LNCAP (cell line): ENCODE data around the gene GPC5.

ENCODE experiments used
- TF ChIP-seq, protein P1 (sequence below): fragments of 450-650 bp; IDR thresholded peaks from 2 replicates; pipeline ENCODE4 v1.5.1; 2017; ENCODE audit warnings: mild to moderate bottlenecking

GPC5 gene

DNA sequence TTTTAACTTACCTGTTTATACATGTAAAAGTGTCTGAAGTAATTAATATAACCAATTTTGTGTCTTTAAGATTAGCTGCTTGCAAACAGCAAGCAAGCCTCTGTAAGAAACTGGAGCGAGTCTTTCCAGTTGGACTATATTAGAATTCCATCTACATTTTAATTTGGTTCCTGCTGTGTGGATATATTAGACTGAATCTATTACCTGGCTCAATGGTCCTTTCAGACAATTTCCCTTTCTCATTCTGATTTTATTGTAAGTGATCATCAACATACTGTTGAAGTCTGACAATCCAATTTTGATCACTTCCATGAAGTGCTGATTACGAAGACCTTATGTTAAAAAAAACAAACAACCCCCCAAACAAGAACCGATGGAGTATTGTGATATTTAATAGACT, 72.3 kb downstream of the GPC5 start:
- TF ChIP-seq, protein P1, sequence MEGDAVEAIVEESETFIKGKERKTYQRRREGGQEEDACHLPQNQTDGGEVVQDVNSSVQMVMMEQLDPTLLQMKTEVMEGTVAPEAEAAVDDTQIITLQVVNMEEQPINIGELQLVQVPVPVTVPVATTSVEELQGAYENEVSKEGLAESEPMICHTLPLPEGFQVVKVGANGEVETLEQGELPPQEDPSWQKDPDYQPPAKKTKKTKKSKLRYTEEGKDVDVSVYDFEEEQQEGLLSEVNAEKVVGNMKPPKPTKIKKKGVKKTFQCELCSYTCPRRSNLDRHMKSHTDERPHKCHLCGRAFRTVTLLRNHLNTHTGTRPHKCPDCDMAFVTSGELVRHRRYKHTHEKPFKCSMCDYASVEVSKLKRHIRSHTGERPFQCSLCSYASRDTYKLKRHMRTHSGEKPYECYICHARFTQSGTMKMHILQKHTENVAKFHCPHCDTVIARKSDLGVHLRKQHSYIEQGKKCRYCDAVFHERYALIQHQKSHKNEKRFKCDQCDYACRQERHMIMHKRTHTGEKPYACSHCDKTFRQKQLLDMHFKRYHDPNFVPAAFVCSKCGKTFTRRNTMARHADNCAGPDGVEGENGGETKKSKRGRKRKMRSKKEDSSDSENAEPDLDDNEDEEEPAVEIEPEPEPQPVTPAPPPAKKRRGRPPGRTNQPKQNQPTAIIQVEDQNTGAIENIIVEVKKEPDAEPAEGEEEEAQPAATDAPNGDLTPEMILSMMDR: no peak

GRCh38 chr13:91482427-91482826, 84.0 kb downstream of the GPC5 start:
- TF ChIP-seq, protein P1: no peak

GRCh38 chr13:91491980-91492379, 93.6 kb downstream of the GPC5 start:
- TF ChIP-seq, protein P1: no peak

DNA sequence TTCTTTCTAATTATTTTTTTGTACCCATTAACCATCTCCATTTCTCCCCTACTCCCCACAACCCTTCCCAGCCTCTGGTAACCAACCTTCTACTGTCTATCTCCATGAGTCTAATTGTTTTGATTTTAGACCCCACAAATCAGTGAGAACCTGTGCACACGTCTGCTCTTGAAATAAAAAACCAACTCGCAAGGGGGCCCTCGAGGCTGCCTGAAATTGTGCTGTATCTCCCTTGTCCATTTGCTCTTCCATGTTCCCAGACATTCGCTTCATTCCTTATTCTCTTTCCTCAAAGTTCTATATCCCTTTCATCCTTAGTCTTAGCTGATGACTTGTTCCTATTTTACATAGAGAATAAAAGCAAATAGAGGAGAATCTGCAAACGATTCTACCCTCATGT, 95.0 kb downstream of the GPC5 start:
- TF ChIP-seq, protein P1: no peak

DNA sequence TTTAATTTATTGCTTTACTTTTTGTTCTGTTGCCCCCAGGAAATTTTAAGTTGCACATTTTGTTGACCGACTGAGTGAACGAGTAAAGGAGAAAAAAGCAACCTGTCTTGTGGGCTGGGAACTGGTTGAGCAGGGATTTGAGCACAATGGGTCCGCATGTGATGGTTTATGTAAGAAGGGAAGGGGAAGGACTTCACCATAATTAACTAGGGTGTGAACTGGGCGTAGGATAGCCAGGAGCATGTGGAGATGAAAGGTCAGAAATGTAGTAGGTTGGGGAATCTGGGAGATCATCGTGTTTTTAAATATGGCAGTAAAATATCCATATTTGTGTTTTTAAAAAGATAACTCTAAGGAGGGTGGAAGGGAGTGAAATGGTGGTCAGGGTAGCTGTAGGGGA, 99.9 kb downstream of the GPC5 start:
- TF ChIP-seq, protein P1: no peak

- TF ChIP-seq, protein P1: no peak
Measured at GRCh38 chr13:91504216-91504615, 105.8 kb downstream of the GPC5 start.

DNA sequence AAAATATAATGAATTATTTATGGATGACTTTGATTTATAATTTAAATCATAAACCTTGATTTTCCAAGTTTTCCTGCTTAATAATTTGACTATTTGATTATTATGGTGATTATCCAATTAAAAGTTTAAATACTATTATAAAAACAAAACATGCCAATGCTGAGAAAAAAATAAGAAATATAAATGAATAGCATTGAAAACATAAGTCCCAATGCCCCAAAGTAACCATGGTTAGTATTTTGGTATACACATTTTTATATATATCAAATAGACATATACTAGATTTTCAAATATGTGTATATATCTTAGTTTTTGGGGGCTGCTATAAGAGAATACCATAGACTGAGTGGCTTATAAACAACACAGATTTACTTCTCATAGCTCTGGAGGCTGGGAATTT, 108.3 kb downstream of the GPC5 start:
- TF ChIP-seq, protein P1: no peak

- TF ChIP-seq, protein P1: no peak
Measured at GRCh38 chr13:91510058-91510457, 111.6 kb downstream of the GPC5 start.
